SIG-M5 (cell line): ENCODE data around the gene HIBCH.
"Not testable (repeated sequence)": the region's sequence is repeated elsewhere in the genome, so short reads cannot be mapped to it uniquely, and the experiment has no call there.

ENCODE experiments used
- DNase-seq: peaks from one replicate; lab custom pipeline; 2025; lab: John Stamatoyannopoulos, UW

The HIBCH gene

GRCh38 chr2:190308031-190308430 is 11.6 kb downstream of the HIBCH start:
- no peak for DNase-seq

- DNase-seq, result no peak
Observed at GRCh38 chr2:190304404-190304803, 15.2 kb downstream of the HIBCH start.

- DNase-seq, result no peak
Observed at GRCh38 chr2:190303647-190304046, 16.0 kb downstream of the HIBCH start.

- DNase-seq, result no peak
Observed at GRCh38 chr2:190302052-190302451, 17.6 kb downstream of the HIBCH start.

GRCh38 chr2:190301032-190301431 is 18.6 kb downstream of the HIBCH start:
- no peak for DNase-seq

GRCh38 chr2:190297880-190298279 is 21.7 kb downstream of the HIBCH start:
- not testable (repeated sequence) for DNase-seq

GRCh38 chr2:190283783-190284182 is 35.8 kb downstream of the HIBCH start:
- DNase-seq, result no peak

- DNase-seq, result no peak
Observed at GRCh38 chr2:190280565-190281350, 38.9 kb downstream of the HIBCH start.

GRCh38 chr2:190279256-190280134 is 40.1 kb downstream of the HIBCH start:
- DNase-seq, result not testable (repeated sequence)

GRCh38 chr2:190277234-190278112 is 42.2 kb downstream of the HIBCH start:
- DNase-seq, result no peak

GRCh38 chr2:190272457-190272842 is 47.2 kb downstream of the HIBCH start:
- DNase-seq, result no peak

GRCh38 chr2:190271783-190272456 is 47.7 kb downstream of the HIBCH start:
- DNase-seq, result no peak

- DNase-seq, result no peak
Observed at GRCh38 chr2:190270298-190270697, 49.3 kb downstream of the HIBCH start.

GRCh38 chr2:190269699-190270098 is 49.9 kb downstream of the HIBCH start:
- not testable (repeated sequence) for DNase-seq

GRCh38 chr2:190267302-190267701 is 52.3 kb downstream of the HIBCH start:
- DNase-seq, result no peak

GRCh38 chr2:190266314-190266713 is 53.3 kb downstream of the HIBCH start:
- no peak for DNase-seq

- DNase-seq, result no peak
Observed at GRCh38 chr2:190261851-190262250, 57.8 kb downstream of the HIBCH start.

- DNase-seq, result no peak
Observed at GRCh38 chr2:190256087-190256486, 63.5 kb downstream of the HIBCH start.

GRCh38 chr2:190255676-190256075 is 64.0 kb downstream of the HIBCH start:
- no peak for DNase-seq

- no peak for DNase-seq
Observed at GRCh38 chr2:190254063-190254850, 65.4 kb downstream of the HIBCH start.

- no peak for DNase-seq
Observed at GRCh38 chr2:190250421-190250820, 69.2 kb downstream of the HIBCH start.
